K562 (cell line): ENCODE results near the gene SNRNP70. TPM values are rescaled to one million over a fixed set of nuclear protein-coding genes. Genes with fewer than 3 reads are reported as not detected.

Experiments used
- NFYB ChIP-seq: IDR thresholded peaks from 2 replicates; pipeline ENCODE4 v1.6.1; 2011; ENCODE audit warnings: mild to moderate bottlenecking, moderate library complexity; ENCODE audit not compliant: insufficient read length; ENCODE audit errors: extremely low read depth
- TBP ChIP-seq: optimal IDR thresholded peaks from 2 replicates; pipeline ENCODE3; 2011; ENCODE audit warnings: low read depth, low read length, improper control_type of control experiment
- polyA plus RNA-seq, 8 experiments: library from polyadenylated mRNA; depleted of rRNA in 4 of 8; stranded (reverse) in 5 of 8; unstranded in 3 of 8; fragments of >200 nt; fragmentation: Nextera tagmentation in 2 of 8; fragmentation: Illumina TruSeq in 1 of 8; extraction: Ambion mirVana in 2 of 8; extraction: Trizol in 1 of 8; gene quantifications; 2 replicates each; pipeline versions ENCODE4 v1.2.1 to v1.2.3, GENCODE V29; 2011 to 2014; ENCODE audit warnings: inconsistent platforms in 1 of 8, missing spikeins in 1 of 8
- total RNA-seq, 7 experiments: library from RNA; depleted of rRNA in 6 of 7; stranded (reverse); fragments of >200 nt in 6 of 7; fragmentation: Illumina TruSeq in 2 of 7; extraction: Trizol in 2 of 7; gene quantifications; 2 replicates each; pipeline versions ENCODE4 v1.2.1 to v1.2.3, GENCODE V29; 2011 to 2021; ENCODE audit warnings: low replicate concordance in 1 of 7
- TF ChIP-seq, protein P1 (sequence below): fragments of 450-650 bp; IDR thresholded peaks from 2 replicates; pipeline ENCODE4 v1.6.1; 2018; ENCODE audit not compliant: partially characterized antibody
- TF ChIP-seq, protein P2 (sequence below): fragments of 200-800 bp; sonication (Bioruptor generic); IDR thresholded peaks from 2 replicates; pipeline ENCODE4 v1.6.1; 2017; ENCODE audit warnings: missing genetic modification characterization, missing compliant biosample characterization

Gene SNRNP70
- total and polyA plus RNA-seq, 9 of the 15 experiments (the other 6 are each of a cell fraction or from before 2014, with no cell fraction given) = 2.8 to 496 (median 136) TPM

- TF ChIP-seq, protein P1, sequence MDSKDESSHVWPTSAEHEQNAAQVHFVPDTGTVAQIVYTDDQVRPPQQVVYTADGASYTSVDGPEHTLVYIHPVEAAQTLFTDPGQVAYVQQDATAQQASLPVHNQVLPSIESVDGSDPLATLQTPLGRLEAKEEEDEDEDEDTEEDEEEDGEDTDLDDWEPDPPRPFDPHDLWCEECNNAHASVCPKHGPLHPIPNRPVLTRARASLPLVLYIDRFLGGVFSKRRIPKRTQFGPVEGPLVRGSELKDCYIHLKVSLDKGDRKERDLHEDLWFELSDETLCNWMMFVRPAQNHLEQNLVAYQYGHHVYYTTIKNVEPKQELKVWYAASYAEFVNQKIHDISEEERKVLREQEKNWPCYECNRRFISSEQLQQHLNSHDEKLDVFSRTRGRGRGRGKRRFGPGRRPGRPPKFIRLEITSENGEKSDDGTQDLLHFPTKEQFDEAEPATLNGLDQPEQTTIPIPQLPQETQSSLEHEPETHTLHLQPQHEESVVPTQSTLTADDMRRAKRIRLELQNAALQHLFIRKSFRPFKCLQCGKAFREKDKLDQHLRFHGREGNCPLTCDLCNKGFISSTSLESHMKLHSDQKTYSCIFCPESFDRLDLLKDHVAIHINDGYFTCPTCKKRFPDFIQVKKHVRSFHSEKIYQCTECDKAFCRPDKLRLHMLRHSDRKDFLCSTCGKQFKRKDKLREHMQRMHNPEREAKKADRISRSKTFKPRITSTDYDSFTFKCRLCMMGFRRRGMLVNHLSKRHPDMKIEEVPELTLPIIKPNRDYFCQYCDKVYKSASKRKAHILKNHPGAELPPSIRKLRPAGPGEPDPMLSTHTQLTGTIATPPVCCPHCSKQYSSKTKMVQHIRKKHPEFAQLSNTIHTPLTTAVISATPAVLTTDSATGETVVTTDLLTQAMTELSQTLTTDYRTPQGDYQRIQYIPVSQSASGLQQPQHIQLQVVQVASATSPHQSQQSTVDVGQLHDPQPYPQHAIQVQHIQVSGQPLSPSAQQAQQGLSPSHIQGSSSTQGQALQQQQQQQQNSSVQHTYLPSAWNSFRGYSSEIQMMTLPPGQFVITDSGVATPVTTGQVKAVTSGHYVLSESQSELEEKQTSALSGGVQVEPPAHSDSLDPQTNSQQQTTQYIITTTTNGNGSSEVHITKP = peak; percentile 21
- TF ChIP-seq TBP (peak; percentile 52), NFYB (peak; percentile 20)
- TF ChIP-seq, protein P2, sequence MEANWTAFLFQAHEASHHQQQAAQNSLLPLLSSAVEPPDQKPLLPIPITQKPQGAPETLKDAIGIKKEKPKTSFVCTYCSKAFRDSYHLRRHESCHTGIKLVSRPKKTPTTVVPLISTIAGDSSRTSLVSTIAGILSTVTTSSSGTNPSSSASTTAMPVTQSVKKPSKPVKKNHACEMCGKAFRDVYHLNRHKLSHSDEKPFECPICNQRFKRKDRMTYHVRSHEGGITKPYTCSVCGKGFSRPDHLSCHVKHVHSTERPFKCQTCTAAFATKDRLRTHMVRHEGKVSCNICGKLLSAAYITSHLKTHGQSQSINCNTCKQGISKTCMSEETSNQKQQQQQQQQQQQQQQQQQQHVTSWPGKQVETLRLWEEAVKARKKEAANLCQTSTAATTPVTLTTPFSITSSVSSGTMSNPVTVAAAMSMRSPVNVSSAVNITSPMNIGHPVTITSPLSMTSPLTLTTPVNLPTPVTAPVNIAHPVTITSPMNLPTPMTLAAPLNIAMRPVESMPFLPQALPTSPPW (CRISPR knock-in tag) = peak; percentile 42; the same call in 1 of the 2 replicates
Measured at GRCh38 chr19:49148044-49148682, 62.9 kb downstream of the SNRNP70 start (continued).
